G401.6 (cell line): ENCODE results near the gene CERS3.

Experiments
- FAIRE-seq: peaks from 2 replicates; lab custom pipeline; 2012; peaks lifted over from hg19 to GRCh38; lab: Jason Lieb, UNC

CERS3 gene

GRCh38 chr15:100528833-100529428, at the start of gene CERS3:
Gene CERS3, minus strand, starts transcription at chr15:100528950. Its CDS starts 27,101 bp downstream, at chr15:100501849.
- FAIRE-seq: no peak

- no peak for FAIRE-seq
These were observed 44.8 kb upstream of the CERS3 start for GRCh38 chr15:100573526-100573925.

GRCh38 chr15:100572362-100572983, 43.7 kb upstream of the CERS3 start:
- peak; percentile 52 for FAIRE-seq

- FAIRE-seq: no peak
These were observed 42.9 kb upstream of the CERS3 start for GRCh38 chr15:100571592-100572167.

- FAIRE-seq: no peak
These were observed 42.1 kb upstream of the CERS3 start for GRCh38 chr15:100570735-100571313.

- no peak for FAIRE-seq
These were observed 41.5 kb upstream of the CERS3 start for GRCh38 chr15:100570275-100570674.

GRCh38 chr15:100569391-100569790, 40.6 kb upstream of the CERS3 start:
- FAIRE-seq: no peak

GRCh38 chr15:100566850-100567628, 38.3 kb upstream of the CERS3 start:
- FAIRE-seq: no peak

GRCh38 chr15:100565591-100565990, 36.8 kb upstream of the CERS3 start:
- FAIRE-seq: no peak

- FAIRE-seq: no peak
These were observed 31.6 kb upstream of the CERS3 start for GRCh38 chr15:100560323-100560722.

- no peak for FAIRE-seq
These were observed 30.6 kb upstream of the CERS3 start for GRCh38 chr15:100559330-100559729.

- no peak for FAIRE-seq
These were observed 30.1 kb upstream of the CERS3 start for GRCh38 chr15:100558771-100559254.

GRCh38 chr15:100553468-100553867, 24.7 kb upstream of the CERS3 start:
- FAIRE-seq: no peak

GRCh38 chr15:100547961-100548360, 19.2 kb upstream of the CERS3 start:
- no peak for FAIRE-seq

GRCh38 chr15:100544946-100545345, 16.2 kb upstream of the CERS3 start:
- FAIRE-seq: no peak

GRCh38 chr15:100544338-100544841, 15.6 kb upstream of the CERS3 start:
- no peak for FAIRE-seq

- no peak for FAIRE-seq
These were observed 13.5 kb upstream of the CERS3 start for GRCh38 chr15:100542290-100542689.

- FAIRE-seq: no peak
These were observed 8.6 kb upstream of the CERS3 start for GRCh38 chr15:100537331-100537730.

GRCh38 chr15:100536733-100537132, 8.0 kb upstream of the CERS3 start:
- FAIRE-seq: no peak

- no peak for FAIRE-seq
These were observed 5.1 kb upstream of the CERS3 start for GRCh38 chr15:100533886-100534285.

- FAIRE-seq: no peak
These were observed 3.1 kb upstream of the CERS3 start for GRCh38 chr15:100531823-100532327.

- no peak for FAIRE-seq
These were observed 2.5 kb upstream of the CERS3 start for GRCh38 chr15:100531204-100531603.
